Caco-2 (cell line): ENCODE results near the gene PTPA. TPM values are rescaled to one million over a fixed set of nuclear protein-coding genes. Genes with fewer than 3 reads are reported as not detected.

Source experiments
- BruUV-seq: library from RNA; stranded (reverse); fragments of 400-500 nt; replicated peaks from 2 replicates; lab custom pipeline; 2021; lab: Mats Ljungman, UMichigan
- CTCF ChIA-PET: fragments of 300-600 bp; sonication (Branson Sonifier 250); formaldehyde crosslinking; loops from one replicate; lab custom pipeline; 2022; ENCODE audit warnings: antibody characterized with exemption; lab: Charles Lee
- POLR2A ChIA-PET: fragments of 300-600 bp; sonication (Branson Sonifier 250); formaldehyde crosslinking; loops from one replicate; lab custom pipeline; 2022; ENCODE audit warnings: antibody characterized with exemption; lab: Charles Lee
- DNase-seq, 2 experiments: peaks; one replicate each; pipeline versions ENCODE4 v3.0.0 to v3.0.0-alpha.2; 2020 to 2022
- H3K27me3 ChIP-seq: replicated peaks from 2 replicates; pipeline ENCODE4 v1.6.0; 2011; ENCODE audit warnings: low read length; ENCODE audit not compliant: control insufficient read depth, insufficient read depth
- H3K36me3 ChIP-seq: 2 replicates; pipeline ENCODE4 v1.5.1; 2011; ENCODE audit warnings: low read length; ENCODE audit not compliant: control insufficient read depth, insufficient read depth
- H3K4me1 ChIP-seq: fragments of 250-450 bp; sonication (Bioruptor Pico); 2 replicates; pipeline ENCODE4 v1.5.1; 2020; ENCODE audit warnings: mild to moderate bottlenecking
- H3K4me3 ChIP-seq: 2 replicates; pipeline ENCODE4 v1.5.1; 2011; ENCODE audit warnings: low read depth, mild to moderate bottlenecking, control low read depth, low read length
- H3K9me3 ChIP-seq: fragments of 250-450 bp; sonication (Bioruptor Pico); 2 replicates; pipeline ENCODE4 v1.5.1; 2020; ENCODE audit warnings: mild to moderate bottlenecking, moderate library complexity
- H3K27ac Mint-ChIP-seq: one replicate; pipeline ENCODE4 v1.8.0; 2022; ENCODE audit warnings: mixed read lengths; ENCODE audit not compliant: unreplicated experiment
- H3K27me3 Mint-ChIP-seq: one replicate; pipeline ENCODE4 v1.8.0; 2022; ENCODE audit warnings: mixed read lengths; ENCODE audit not compliant: insufficient read depth, unreplicated experiment
- H3K36me3 Mint-ChIP-seq: one replicate; pipeline ENCODE4 v1.8.0; 2022; ENCODE audit warnings: mild to moderate bottlenecking, mixed read lengths; ENCODE audit not compliant: insufficient read depth, unreplicated experiment
- H3K4me1 Mint-ChIP-seq: one replicate; pipeline ENCODE4 v1.8.0; 2022; ENCODE audit warnings: low read depth, mixed read lengths; ENCODE audit not compliant: unreplicated experiment
- H3K4me3 Mint-ChIP-seq: one replicate; pipeline ENCODE4 v1.8.0; 2022; ENCODE audit warnings: mild to moderate bottlenecking, moderate library complexity, mixed read lengths; ENCODE audit not compliant: unreplicated experiment
- H3K9me3 Mint-ChIP-seq: one replicate; pipeline ENCODE4 v1.8.0; 2022; ENCODE audit warnings: mixed read lengths; ENCODE audit not compliant: unreplicated experiment
- intact Hi-C: fragments of 100-400 bp; cut with micrococcal nuclease; formaldehyde crosslinking; loops from one replicate; pipeline ENCODE4 v1.10.0; 2022; ENCODE audit not compliant: unreplicated experiment
- total RNA-seq: library from RNA; stranded (reverse); gene quantifications from 2 replicates; pipeline ENCODE4 v1.2.3, GENCODE V29; 2022
- TF ChIP-seq, protein P1 (sequence below), 2 experiments: fragments of 200-600 bp in 1 of 2; IDR thresholded peaks; 1 replicate in 1 of 2; 2 replicates in 1 of 2; pipeline versions ENCODE4 v1.5.1 to v1.8.0; 2011 to 2022; ENCODE audit warnings: antibody characterized with exemption in 1 of 2, control low read depth in 1 of 2, inconsistent platforms in 1 of 2, low read depth in 1 of 2, low read length in 1 of 2, mild to moderate bottlenecking in 1 of 2, moderate library complexity in 1 of 2; ENCODE audit not compliant: insufficient read depth in 1 of 2, severe bottlenecking in 1 of 2, unreplicated experiment in 1 of 2

Gene PTPA
- total RNA-seq, 1 experiment from 2014 or later = 100 TPM

GRCh38 chr9:129136446-129137035, 25.3 kb downstream of the PTPA start:
- Histone ChIP-seq H3K4me3 (no peak overlapping the region), H3K36me3 (peaks cover 2% of the 10 kb centered on the region), H3K4me1 (peaks cover 24% of the 10 kb centered on the region), H3K9me3 (no peaks in the 10 kb centered on the region), H3K27me3 (no peaks in the 10 kb centered on the region)
- TF ChIP-seq, protein P1, sequence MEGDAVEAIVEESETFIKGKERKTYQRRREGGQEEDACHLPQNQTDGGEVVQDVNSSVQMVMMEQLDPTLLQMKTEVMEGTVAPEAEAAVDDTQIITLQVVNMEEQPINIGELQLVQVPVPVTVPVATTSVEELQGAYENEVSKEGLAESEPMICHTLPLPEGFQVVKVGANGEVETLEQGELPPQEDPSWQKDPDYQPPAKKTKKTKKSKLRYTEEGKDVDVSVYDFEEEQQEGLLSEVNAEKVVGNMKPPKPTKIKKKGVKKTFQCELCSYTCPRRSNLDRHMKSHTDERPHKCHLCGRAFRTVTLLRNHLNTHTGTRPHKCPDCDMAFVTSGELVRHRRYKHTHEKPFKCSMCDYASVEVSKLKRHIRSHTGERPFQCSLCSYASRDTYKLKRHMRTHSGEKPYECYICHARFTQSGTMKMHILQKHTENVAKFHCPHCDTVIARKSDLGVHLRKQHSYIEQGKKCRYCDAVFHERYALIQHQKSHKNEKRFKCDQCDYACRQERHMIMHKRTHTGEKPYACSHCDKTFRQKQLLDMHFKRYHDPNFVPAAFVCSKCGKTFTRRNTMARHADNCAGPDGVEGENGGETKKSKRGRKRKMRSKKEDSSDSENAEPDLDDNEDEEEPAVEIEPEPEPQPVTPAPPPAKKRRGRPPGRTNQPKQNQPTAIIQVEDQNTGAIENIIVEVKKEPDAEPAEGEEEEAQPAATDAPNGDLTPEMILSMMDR (IDR thresholded peaks at IDR 0.05; ENCODE audit: insufficient read depth in 1 of 2, low read depth in 1 of 2, low read length in 1 of 2, severe bottlenecking in 1 of 2, unreplicated experiment in 1 of 2) = no peak
- POLR2A ChIA-PET = no interaction called here
- no peak for DNase-seq
- H3K9me3 Mint-ChIP-seq = no peaks in the 10 kb centered on the region
- intact Hi-C loops = no loop called here
- no peak overlapping the region for H3K4me3 Mint-ChIP-seq
- H3K36me3 Mint-ChIP-seq = peaks cover 24% of the 10 kb centered on the region
- no peaks in the 10 kb centered on the region for H3K27me3 Mint-ChIP-seq
- CTCF ChIA-PET = interaction anchor here (1.4 kb wide), 1 partner anchor 36 kb away, joined by 5 read pairs; no protein-coding TSS in a partner anchor
- no TSS peak for BruUV-seq
- no peak overlapping the region for H3K27ac Mint-ChIP-seq
- H3K4me1 Mint-ChIP-seq = peaks cover 14% of the 10 kb centered on the region

- peaks cover 2% of the 10 kb centered on the region for H3K36me3 ChIP-seq
- no peaks in the 10 kb centered on the region for H3K27me3 Mint-ChIP-seq
- H3K36me3 Mint-ChIP-seq = peaks cover 24% of the 10 kb centered on the region
- peaks cover 28% of the 10 kb centered on the region for H3K4me1 ChIP-seq
- no peaks in the 10 kb centered on the region for H3K9me3 Mint-ChIP-seq
- no peak for DNase-seq
- no peak overlapping the region for H3K4me3 Mint-ChIP-seq
- no peak overlapping the region for H3K4me3 ChIP-seq
- H3K4me1 Mint-ChIP-seq = peaks cover 14% of the 10 kb centered on the region
- intact Hi-C loops = loop anchor here (2.0 kb wide), 1 partner anchor 473 kb away; no protein-coding TSS in a partner anchor
- TF ChIP-seq, protein P1 (IDR thresholded peaks at IDR 0.05; ENCODE audit: insufficient read depth in 1 of 2, low read depth in 1 of 2, low read length in 1 of 2, severe bottlenecking in 1 of 2, unreplicated experiment in 1 of 2) = no peak
- ChIA-PET POLR2A (no interaction called here), CTCF (interaction anchor here (1.4 kb wide), 1 partner anchor 35 kb away, joined by 5 read pairs; no protein-coding TSS in a partner anchor)
- no peaks in the 10 kb centered on the region for H3K9me3 ChIP-seq
- H3K27ac Mint-ChIP-seq = no peak overlapping the region
- no peaks in the 10 kb centered on the region for H3K27me3 ChIP-seq
- no TSS peak for BruUV-seq
These were observed 26.3 kb downstream of the PTPA start for GRCh38 chr9:129137292-129138143.

GRCh38 chr9:129138144-129138462, 26.9 kb downstream of the PTPA start:
- BruUV-seq = no TSS peak
- DNase-seq = no peak
- no peak overlapping the region for H3K4me3 Mint-ChIP-seq
- Histone ChIP-seq H3K27me3 (no peaks in the 10 kb centered on the region), H3K4me1 (peaks cover 34% of the 10 kb centered on the region), H3K36me3 (peaks cover 3% of the 10 kb centered on the region), H3K4me3 (no peak overlapping the region), H3K9me3 (no peaks in the 10 kb centered on the region)
- ChIA-PET CTCF (interaction anchor here (1.5 kb wide), 1 partner anchor 36 kb away, joined by 6 read pairs; no protein-coding TSS in a partner anchor), POLR2A (no interaction called here)
- intact Hi-C loops = loop anchor here (2.0 kb wide), 1 partner anchor 473 kb away; no protein-coding TSS in a partner anchor
- TF ChIP-seq, protein P1 (IDR thresholded peaks at IDR 0.05; ENCODE audit: insufficient read depth in 1 of 2, low read depth in 1 of 2, low read length in 1 of 2, severe bottlenecking in 1 of 2, unreplicated experiment in 1 of 2) = no peak
- peaks cover 30% of the 10 kb centered on the region for H3K36me3 Mint-ChIP-seq
- peaks cover 17% of the 10 kb centered on the region for H3K4me1 Mint-ChIP-seq
- no peaks in the 10 kb centered on the region for H3K27me3 Mint-ChIP-seq
- H3K27ac Mint-ChIP-seq = no peak overlapping the region
- no peaks in the 10 kb centered on the region for H3K9me3 Mint-ChIP-seq
